Gastrocnemius medialis (tissue), 4 donors: Measurements from ENCODE around the gene ST3GAL2.

Source experiments
- CTCF ChIP-seq, 5 experiments: fragments of 450-650 bp in 3 of 5; fragments of 200-600 bp in 2 of 5; sonication (generic) in 2 of 5; IDR thresholded peaks in 4 of 5; conservative IDR thresholded peaks in 1 of 5; 1 replicate in 4 of 5; 2 replicates in 1 of 5; pipeline ENCODE4 v1.5.1; 2016 to 2019; ENCODE audit warnings: antibody characterized with exemption in 5 of 5, mild to moderate bottlenecking in 3 of 5, moderate library complexity in 3 of 5
- POLR2A ChIP-seq, 2 donors: fragments of 450-650 bp; IDR thresholded peaks; one replicate each; pipeline ENCODE4 v1.6.1; 2017; ENCODE audit warnings: antibody characterized with exemption in 2 of 2, mild to moderate bottlenecking in 2 of 2, moderate library complexity in 2 of 2

DNA sequence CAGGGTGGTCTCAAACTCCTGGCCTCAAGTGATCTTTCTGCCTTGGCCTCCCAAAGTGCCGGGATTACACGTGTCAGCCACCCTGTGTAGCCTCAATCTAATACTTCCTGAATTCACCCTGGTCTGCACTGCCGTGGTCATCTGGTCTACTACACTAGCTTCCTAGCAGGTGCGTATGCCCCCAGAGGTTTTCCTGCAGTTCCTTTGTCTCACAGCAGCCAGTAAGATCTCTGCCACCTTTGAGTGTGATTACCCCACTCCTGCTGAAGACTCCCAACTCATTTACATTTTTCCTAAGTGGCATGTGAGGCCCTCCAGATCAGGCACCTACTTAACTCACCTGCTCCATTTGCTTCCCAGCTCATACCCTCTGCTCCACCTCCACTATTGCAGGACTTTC is 97.3 kb downstream of the ST3GAL2 start:
- TF ChIP-seq CTCF (IDR thresholded peaks at IDR 0.05 in 4 of 5, conservative IDR thresholded peaks at IDR 0.05 in 1 of 5) (no peak), POLR2A (IDR thresholded peaks at IDR 0.05) (no peak)
